Neutrophil (primary cell): ENCODE measurements around the gene SPIN1.

Experiments
- H3K27ac ChIP-seq: fragments of 200-600 bp; sonication (generic); 2 replicates; pipeline ENCODE4 v1.5.1; 2016; ENCODE audit warnings: mild to moderate bottlenecking, moderate library complexity
- H3K27me3 ChIP-seq: fragments of 200-600 bp; sonication (generic); 2 replicates; pipeline ENCODE4 v1.6.0; 2016; ENCODE audit warnings: mild to moderate bottlenecking
- H3K36me3 ChIP-seq: fragments of 200-600 bp; sonication (generic); 2 replicates; pipeline ENCODE4 v1.5.1; 2017
- H3K4me1 ChIP-seq, 2 experiments: fragments of 200-600 bp in 1 of 2; sonication (generic) in 1 of 2; 1 replicate in 1 of 2; 2 replicates in 1 of 2; pipeline versions ENCODE4 v1.5.1 to v1.6.1; 2013 to 2016; ENCODE audit warnings: low read depth in 1 of 2, low read length in 1 of 2, mild to moderate bottlenecking in 1 of 2, moderate library complexity in 1 of 2; ENCODE audit not compliant: control insufficient read depth in 1 of 2, insufficient read depth in 1 of 2
- H3K4me3 ChIP-seq, 2 experiments: fragments of 200-600 bp in 1 of 2; sonication (generic) in 1 of 2; 1 replicate in 1 of 2; 2 replicates in 1 of 2; pipeline ENCODE4 v1.5.1; 2013 to 2016; ENCODE audit warnings: low read depth in 1 of 2, low read length in 1 of 2, mild to moderate bottlenecking in 1 of 2, moderate library complexity in 1 of 2
- H3K9me3 ChIP-seq: fragments of 200-600 bp; sonication (generic); 2 replicates; pipeline ENCODE4 v1.5.1; 2016
- TF ChIP-seq, protein P1 (sequence below): fragments of 200-600 bp; sonication (generic); IDR thresholded peaks from 2 replicates; pipeline ENCODE4 v1.5.1; 2016; ENCODE audit warnings: antibody characterized with exemption

Gene SPIN1

DNA sequence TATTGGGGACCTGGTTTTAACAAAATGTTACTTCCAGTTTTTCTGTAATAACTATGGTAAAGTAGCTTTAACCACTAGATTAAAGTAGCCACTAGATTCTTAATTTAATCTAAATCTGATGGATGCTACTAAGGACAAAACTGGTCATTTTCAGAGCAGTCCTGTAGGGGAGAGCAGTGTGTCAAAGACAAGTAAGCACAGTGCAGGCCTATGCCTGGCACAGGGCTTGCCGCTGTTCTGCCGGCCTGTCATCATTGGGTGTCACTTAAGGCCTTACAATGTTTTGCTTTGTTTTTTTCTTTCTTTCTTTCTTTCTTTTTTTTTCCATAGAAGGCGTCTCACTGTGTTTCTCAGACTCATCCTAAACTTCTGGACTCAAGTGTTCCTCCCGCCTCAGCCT lies 93.7 kb downstream of the SPIN1 start:
- Histone ChIP-seq H3K27ac (no peak overlapping the region), H3K9me3 (no peaks in the 10 kb centered on the region), H3K4me1 (no peaks in the 10 kb centered on the region), H3K4me3 (no peak overlapping the region), H3K36me3 (peaks cover 2% of the 10 kb centered on the region), H3K27me3 (no peaks in the 10 kb centered on the region)
- TF ChIP-seq, protein P1, sequence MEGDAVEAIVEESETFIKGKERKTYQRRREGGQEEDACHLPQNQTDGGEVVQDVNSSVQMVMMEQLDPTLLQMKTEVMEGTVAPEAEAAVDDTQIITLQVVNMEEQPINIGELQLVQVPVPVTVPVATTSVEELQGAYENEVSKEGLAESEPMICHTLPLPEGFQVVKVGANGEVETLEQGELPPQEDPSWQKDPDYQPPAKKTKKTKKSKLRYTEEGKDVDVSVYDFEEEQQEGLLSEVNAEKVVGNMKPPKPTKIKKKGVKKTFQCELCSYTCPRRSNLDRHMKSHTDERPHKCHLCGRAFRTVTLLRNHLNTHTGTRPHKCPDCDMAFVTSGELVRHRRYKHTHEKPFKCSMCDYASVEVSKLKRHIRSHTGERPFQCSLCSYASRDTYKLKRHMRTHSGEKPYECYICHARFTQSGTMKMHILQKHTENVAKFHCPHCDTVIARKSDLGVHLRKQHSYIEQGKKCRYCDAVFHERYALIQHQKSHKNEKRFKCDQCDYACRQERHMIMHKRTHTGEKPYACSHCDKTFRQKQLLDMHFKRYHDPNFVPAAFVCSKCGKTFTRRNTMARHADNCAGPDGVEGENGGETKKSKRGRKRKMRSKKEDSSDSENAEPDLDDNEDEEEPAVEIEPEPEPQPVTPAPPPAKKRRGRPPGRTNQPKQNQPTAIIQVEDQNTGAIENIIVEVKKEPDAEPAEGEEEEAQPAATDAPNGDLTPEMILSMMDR: no peak

DNA sequence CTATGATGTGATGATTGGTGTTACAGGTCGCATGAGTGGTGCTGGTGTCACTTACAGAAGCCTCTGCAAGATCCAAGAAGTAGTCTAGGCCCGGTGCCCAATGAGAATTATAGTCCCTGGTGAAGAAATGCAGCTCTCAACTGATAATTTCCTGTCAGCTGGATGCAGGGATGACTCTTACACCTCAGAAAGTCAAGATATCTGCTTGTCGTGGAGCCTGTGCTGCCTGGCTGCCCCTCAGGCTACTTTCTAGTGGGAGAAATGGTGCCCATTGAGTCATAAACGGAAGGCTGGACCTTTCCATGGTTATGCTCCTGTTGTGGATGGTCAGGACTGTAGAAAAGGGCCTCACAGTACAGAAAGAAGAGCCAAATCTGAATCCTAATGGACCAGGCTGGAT lies 99.9 kb downstream of the SPIN1 start:
- H3K36me3 ChIP-seq: no peaks in the 10 kb centered on the region
- no peaks in the 10 kb centered on the region for H3K27me3 ChIP-seq
- no peaks in the 10 kb centered on the region for H3K4me1 ChIP-seq
- TF ChIP-seq, protein P1: no peak
- no peak overlapping the region for H3K4me3 ChIP-seq
- H3K9me3 ChIP-seq: no peaks in the 10 kb centered on the region
- no peak overlapping the region for H3K27ac ChIP-seq

DNA sequence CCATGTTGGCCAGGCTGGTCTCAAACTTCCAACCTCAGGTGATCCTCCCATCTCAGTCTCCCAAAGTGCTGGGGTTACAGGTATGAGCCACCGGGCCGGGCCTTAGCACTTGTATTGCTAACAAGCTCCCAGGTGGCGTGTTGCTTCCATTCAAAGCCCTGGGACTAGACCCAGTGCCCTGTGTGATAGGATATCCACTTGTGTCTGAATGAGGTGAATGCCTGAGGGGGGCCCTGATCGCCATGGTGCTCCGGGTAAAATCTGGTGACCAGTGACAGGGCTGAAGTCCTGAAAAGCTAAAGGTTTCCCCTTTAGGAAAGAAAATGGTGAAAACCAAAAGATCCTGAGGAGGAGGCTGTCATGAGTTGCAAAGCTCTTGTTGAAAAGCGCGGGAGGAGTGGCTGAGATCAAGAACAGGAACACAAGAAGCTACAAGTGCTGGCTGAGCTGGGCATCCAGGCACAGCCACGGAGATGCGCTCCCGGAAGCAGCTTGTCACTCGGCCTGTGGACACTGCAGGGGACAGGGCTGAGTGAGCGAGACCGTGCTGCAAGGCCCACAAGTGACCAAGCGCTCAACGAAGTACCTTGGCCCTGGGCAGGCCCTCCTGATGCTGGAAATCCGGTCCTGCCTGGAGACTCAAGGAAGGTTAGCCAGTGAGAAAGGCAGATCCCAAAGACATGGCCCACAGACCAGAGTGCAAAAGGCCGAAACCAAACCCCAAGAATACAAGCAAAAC lies 106.9 kb downstream of the SPIN1 start:
- Histone ChIP-seq H3K4me1 (no peaks in the 10 kb centered on the region), H3K4me3 (no peak overlapping the region), H3K9me3 (no peaks in the 10 kb centered on the region), H3K27ac (no peak overlapping the region), H3K27me3 (no peaks in the 10 kb centered on the region), H3K36me3 (no peaks in the 10 kb centered on the region)
- TF ChIP-seq, protein P1: no peak

DNA sequence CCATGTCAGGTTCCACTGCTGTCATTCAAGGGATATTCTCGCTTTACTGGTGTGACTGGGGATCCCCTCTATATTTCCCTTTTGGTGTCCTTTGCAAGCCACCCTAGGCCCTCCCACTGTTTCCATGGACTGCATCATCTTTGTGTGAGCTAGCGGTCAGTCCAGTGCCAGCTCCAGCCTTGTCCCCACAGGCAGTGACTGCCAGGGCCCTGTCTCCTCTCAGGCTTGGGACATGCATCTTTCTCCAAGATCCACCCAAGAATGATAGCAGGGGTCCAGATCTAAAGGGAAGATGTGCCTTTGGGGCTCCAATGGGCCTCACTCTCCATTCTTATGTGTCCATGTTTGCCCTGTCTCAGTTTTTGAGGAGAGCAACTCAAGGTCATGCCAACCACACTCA lies 109.0 kb downstream of the SPIN1 start:
- Histone ChIP-seq H3K4me3 (no peak overlapping the region), H3K4me1 (no peaks in the 10 kb centered on the region), H3K27me3 (no peaks in the 10 kb centered on the region), H3K9me3 (no peaks in the 10 kb centered on the region), H3K36me3 (no peaks in the 10 kb centered on the region), H3K27ac (no peak overlapping the region)
- TF ChIP-seq, protein P1: no peak

DNA sequence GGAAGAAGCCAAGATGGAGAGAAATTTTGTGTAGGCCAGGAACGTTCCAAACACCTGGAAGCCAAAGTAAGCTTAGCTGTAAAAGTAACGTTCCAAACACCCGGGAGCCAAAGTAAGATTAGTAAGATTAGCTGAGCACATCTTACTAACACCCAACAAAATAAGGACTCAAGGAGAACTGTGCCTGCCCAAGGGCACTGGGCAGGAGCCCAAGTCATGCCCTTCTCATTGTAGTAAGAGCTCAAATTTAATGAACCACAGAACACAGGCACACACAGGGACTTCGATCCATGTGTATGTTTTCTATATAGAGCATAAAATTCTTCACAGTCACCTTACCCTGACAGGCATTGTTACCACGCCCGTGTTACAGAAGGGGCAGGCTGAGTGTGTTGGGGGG lies 110.6 kb downstream of the SPIN1 start:
- H3K4me1 ChIP-seq: no peaks in the 10 kb centered on the region
- H3K4me3 ChIP-seq: no peak overlapping the region
- TF ChIP-seq, protein P1: no peak
- H3K27me3 ChIP-seq: no peaks in the 10 kb centered on the region
- H3K27ac ChIP-seq: no peak overlapping the region
- no peaks in the 10 kb centered on the region for H3K9me3 ChIP-seq
- H3K36me3 ChIP-seq: no peaks in the 10 kb centered on the region
